ENCODE results near the gene ALAD. TPM values are rescaled to one million over a fixed set of nuclear protein-coding genes. Genes with fewer than 3 reads are reported as not detected.

ALAD gene
- total and polyA plus RNA-seq, 2 of the 8 experiments (the other 6 are each of a cell fraction or from before 2014, with no cell fraction given) = 8.2 to 15.3 TPM

DNA sequence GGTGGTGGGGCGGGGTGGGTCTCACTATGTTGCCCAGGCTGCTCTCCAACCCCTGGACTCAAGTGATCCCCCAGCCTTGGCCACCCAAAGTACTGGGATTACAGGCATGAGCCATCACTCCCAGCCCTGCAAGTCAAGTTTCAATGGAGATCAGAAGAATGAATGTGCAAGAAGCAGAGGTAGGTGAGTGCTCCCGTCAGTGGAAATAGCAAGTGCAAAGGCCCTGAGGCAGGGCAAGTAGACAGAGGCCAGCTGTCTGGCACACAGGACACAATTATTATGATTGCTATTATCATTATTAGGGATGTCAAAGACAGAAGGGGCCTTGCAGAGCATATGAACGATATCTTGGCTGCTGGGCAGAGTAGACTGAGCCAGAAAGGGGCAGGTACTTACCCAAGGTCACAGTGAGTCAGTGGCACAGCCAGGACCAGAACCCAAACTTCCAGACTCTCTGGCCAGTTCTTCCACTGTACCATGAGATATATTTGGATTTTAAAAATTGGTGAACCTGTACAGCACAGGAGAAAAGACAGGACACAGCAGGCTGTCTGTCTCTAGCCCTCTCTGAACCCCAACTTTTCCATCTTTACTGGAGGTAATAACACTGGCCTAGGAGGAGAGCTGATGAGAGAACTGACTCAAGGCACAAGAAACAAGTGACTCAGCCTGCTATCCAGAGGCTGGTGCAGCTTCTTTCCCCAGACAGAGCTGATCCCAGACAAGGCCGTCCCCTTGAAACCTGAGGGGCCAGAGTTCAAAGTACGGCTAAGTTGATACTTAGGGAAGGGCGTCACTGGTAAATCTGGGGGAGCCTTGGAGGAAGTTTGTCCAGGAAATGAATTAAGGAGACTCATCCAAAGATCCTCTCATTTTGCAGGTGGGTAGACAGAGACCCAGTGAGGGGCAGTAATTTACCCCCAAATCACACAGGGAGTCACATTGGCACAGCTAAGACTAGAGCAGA, 25.7 kb downstream of the ALAD start:
- H4K8ac ChIP-seq (ENCODE audit: extremely low read depth, insufficient read depth, low read length) = no peak overlapping the region
- no peak overlapping the region for H3K9ac ChIP-seq (replicated peaks in 1 of 4; ENCODE audit: extremely low read depth in 1 of 4, low read depth in 3 of 4, low read length in 3 of 4)
- DNase-seq (ENCODE audit: low read depth in 1 of 2, low spot score in 2 of 2) = no peak
- 89% methylated on average over 5 of the region's 6 CpGs; no CpG with 5 or more reads in 1 of the 2 experiments for WGBS, 2 experiments (ENCODE audit: extremely low coverage in 1 of 2, insufficient coverage in 1 of 2, insufficient read length in 1 of 2, insufficient replicate concordance in 2 of 2, low coverage in 1 of 2, low lambda C conversion rate in 2 of 2, missing lambda C conversion rate in 1 of 2)
- H3K23me2 ChIP-seq (ENCODE audit: low read depth, low read length) = peaks cover 3% of the 10 kb centered on the region; the same call in 1 of the 2 replicates
- no peak overlapping the region for H2BK5ac ChIP-seq (ENCODE audit: low read depth, low read length)
- POLR2A ChIA-PET (ENCODE audit: partially characterized antibody) = interaction anchor here (1.0 to 2.2 kb wide), 4 partner anchors 13 to 48 kb away, joined by 3 to 11 read pairs (median 5); partner anchors contain the start of gene WDR31
- no peak for FAIRE-seq
- H4K91ac ChIP-seq (replicated peaks; ENCODE audit: insufficient read length, low read length) = no peak overlapping the region
- no peaks in the 10 kb centered on the region; a peak in 1 of 7 replicates for H3K27me3 ChIP-seq (replicated peaks in 1 of 4; ENCODE audit: control insufficient read depth in 3 of 4, extremely low read depth in 1 of 4, insufficient read depth in 3 of 4, low read length in 3 of 4)
- H3K9me3 ChIP-seq (ENCODE audit: insufficient read depth in 2 of 2, low read depth in 1 of 2, low read length in 1 of 2) = no peaks in the 10 kb centered on the region
- no peak overlapping the region for H3K23ac ChIP-seq (ENCODE audit: insufficient read length)
- CTCF ChIA-PET (ENCODE audit: partially characterized antibody) = interaction anchor here (0.6 to 1.8 kb wide), 9 partner anchors 9 to 204 kb away, joined by 3 to 4 read pairs (median 3); no protein-coding TSS in a partner anchor
- H2BK12ac ChIP-seq (ENCODE audit: low read depth, low read length) = no peak overlapping the region
- peaks cover 0 to 5% of the 10 kb centered on the region in 2 experiments; a peak in 1 of 4 replicates for H3K79me2 ChIP-seq (ENCODE audit: control insufficient read depth in 1 of 2, insufficient read depth in 2 of 2, low read length in 2 of 2)
- no peak overlapping the region for H3K18ac ChIP-seq (ENCODE audit: extremely low read depth, low read length)
- no peak overlapping the region for H3K4ac ChIP-seq (replicated peaks; ENCODE audit: insufficient read length, low read depth, low read length)
- peak overlapping the region; percentile 2 to 56; a peak in 2 of 4 replicates for H3K4me2 ChIP-seq (ENCODE audit: insufficient read depth in 1 of 2, low read depth in 2 of 2, low read length in 2 of 2)
- no peak overlapping the region for H2AK5ac ChIP-seq (ENCODE audit: low read depth, low read length)
- H2BK120ac ChIP-seq (replicated peaks; ENCODE audit: low read depth, low read length) = no peak overlapping the region
- H3K79me1 ChIP-seq (ENCODE audit: low read depth, low read length) = no peaks in the 10 kb centered on the region
- no peak overlapping the region for H4K5ac ChIP-seq (ENCODE audit: insufficient read length, low read depth, low read length)
- peaks cover 0 to 5% (median 2%) of the 10 kb centered on the region in 4 experiments; a peak in 3 of 7 replicates for H3K4me1 ChIP-seq (replicated peaks in 1 of 4; ENCODE audit: control insufficient read depth in 3 of 4, insufficient read depth in 4 of 4, low read length in 3 of 4)
- H3K27ac ChIP-seq (ENCODE audit: low read depth, low read length) = no peak overlapping the region
- H3K56ac ChIP-seq (replicated peaks; ENCODE audit: insufficient read length, low read depth, low read length) = no peak overlapping the region
- TF ChIP-seq EGR1 (IDR thresholded peaks at IDR 0.05; ENCODE audit: borderline replicate concordance, low read depth, low read length) (no peak), TAF1 (IDR thresholded peaks at IDR 0.05; ENCODE audit: low read depth, low read length) (no peak), HDAC2 (IDR thresholded peaks at IDR 0.05; ENCODE audit: borderline replicate concordance in 1 of 2, low read depth in 2 of 2, low read length in 2 of 2) (no peak)
- peak overlapping the region in 1 of 4 experiments; percentile 98; a peak in 2 of 8 replicates for H3K4me3 ChIP-seq (ENCODE audit: extremely low read depth in 1 of 4, insufficient read depth in 2 of 4, low read depth in 3 of 4, low read length in 4 of 4)
- H3K14ac ChIP-seq (ENCODE audit: insufficient read length) = no peak overlapping the region
- peaks cover 0 to 19% (median 2%) of the 10 kb centered on the region in 4 experiments; a peak in 4 of 8 replicates for H3K36me3 ChIP-seq (ENCODE audit: control insufficient read depth in 2 of 4, insufficient read depth in 4 of 4, low read length in 3 of 4)
- H2AFZ ChIP-seq (ENCODE audit: low read length) = no peak overlapping the region
- H2BK15ac ChIP-seq (ENCODE audit: low read length) = no peak overlapping the region
- H2BK20ac ChIP-seq (ENCODE audit: low read length) = no peak overlapping the region
- H4K20me1 ChIP-seq (replicated peaks in 1 of 2; ENCODE audit: control insufficient read depth in 1 of 2, insufficient read depth in 2 of 2, low read length in 2 of 2) = peaks cover 0 to 2% of the 10 kb centered on the region in 2 experiments

Measured in H1 (cell line).